ENCODE measurements around the gene RARA.

The RARA gene

GRCh38 chr17:40317345-40317873 lies 8.4 kb downstream of the RARA start:
- DNase-seq: peak; percentile 57

GRCh38 chr17:40317880-40318829 lies 9.2 kb downstream of the RARA start:
- DNase-seq: peak; percentile 94

- DNase-seq: no peak
Measured at GRCh38 chr17:40318830-40319391, 9.9 kb downstream of the RARA start.

- DNase-seq: no peak
Measured at GRCh38 chr17:40319651-40320540, 10.9 kb downstream of the RARA start.

GRCh38 chr17:40320756-40321523 lies 12.0 kb downstream of the RARA start:
- DNase-seq: peak; percentile 24

GRCh38 chr17:40321524-40321929 lies 12.5 kb downstream of the RARA start:
- DNase-seq: peak; percentile 19

GRCh38 chr17:40321961-40322357 lies 13.0 kb downstream of the RARA start:
- peak; percentile 24 for DNase-seq

- DNase-seq: peak; percentile 50
Measured at GRCh38 chr17:40322358-40323315, 13.7 kb downstream of the RARA start.

GRCh38 chr17:40323391-40324381 lies 14.7 kb downstream of the RARA start:
- DNase-seq: no peak

GRCh38 chr17:40325156-40326013 lies 16.4 kb downstream of the RARA start:
- no peak for DNase-seq

GRCh38 chr17:40326014-40326831 lies 17.2 kb downstream of the RARA start:
- DNase-seq: no peak

GRCh38 chr17:40326832-40327199 lies 17.8 kb downstream of the RARA start:
- DNase-seq: no peak

GRCh38 chr17:40327244-40327729 lies 18.3 kb downstream of the RARA start:
- no peak for DNase-seq

- DNase-seq: no peak
Measured at GRCh38 chr17:40327735-40328385, 18.9 kb downstream of the RARA start.

- no peak for DNase-seq
Measured at GRCh38 chr17:40328386-40328766, 19.4 kb downstream of the RARA start.

GRCh38 chr17:40329839-40330794 lies 21.1 kb downstream of the RARA start:
- peak; percentile 56 for DNase-seq

Measured in NCI-H2171 treated with DMSO at 0.1 percent for 48 hours (cell line).